Measurements from ENCODE around the gene EPM2A.
"Not testable (repeated sequence)": the region's sequence is repeated elsewhere in the genome, so short reads cannot be mapped to it uniquely, and the experiment has no call there.

GRCh38 chr6:145742472-145742871 is 7.2 kb upstream of the EPM2A start:
- TF ChIP-seq CTCF (conservative IDR thresholded peaks at IDR 0.05); ZFX (IDR thresholded peaks at IDR 0.05): not testable (repeated sequence)

Measured in C4-2B (cell line).